ENCODE results near the gene GDF15.
A peak's percentile ranks its signal among the peaks of the same experiment; 100 is the strongest.

The GDF15 gene

DNA sequence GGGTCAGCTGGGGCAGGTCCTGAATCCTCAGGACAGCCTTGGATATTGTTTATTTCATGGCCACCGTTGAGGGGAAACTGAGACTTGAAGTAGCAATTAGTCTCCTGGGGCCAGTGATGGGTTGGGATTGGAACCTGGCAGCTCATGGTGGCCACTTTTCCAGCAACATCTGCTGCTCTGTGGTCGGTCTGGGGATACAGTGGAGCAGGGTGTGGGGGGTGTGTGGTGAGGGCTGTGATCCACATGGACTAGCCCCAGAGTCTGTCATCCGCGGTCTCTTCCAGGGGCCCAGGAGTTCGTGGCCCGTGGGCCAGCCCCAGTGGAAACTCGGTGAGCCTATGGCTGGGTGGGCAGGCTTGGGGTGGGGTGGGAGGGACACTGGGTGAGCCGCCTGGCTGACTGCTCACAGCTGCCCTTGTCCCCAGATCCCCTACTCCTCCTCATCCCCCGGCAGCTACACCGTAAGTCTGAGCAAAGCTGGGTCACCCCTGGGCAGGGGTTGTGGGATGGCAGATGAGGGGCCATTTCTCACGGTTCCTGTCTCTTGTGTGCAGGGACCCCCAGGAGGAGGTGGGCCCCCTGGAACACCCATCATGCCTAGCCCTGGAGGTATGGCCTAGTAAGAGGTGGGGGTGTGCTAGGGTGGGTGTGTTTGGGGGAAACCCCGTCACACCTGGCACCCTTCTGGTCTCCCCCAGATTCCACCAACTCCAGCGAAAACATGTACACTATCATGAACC is 46.5 kb downstream of the GDF15 start:
- Histone ChIP-seq H2AFZ (ENCODE audit: low read length) (no peak overlapping the region), H3K9me2 (replicated peaks; ENCODE audit: insufficient read depth, low read length) (no peaks in the 10 kb centered on the region), H3K4me2 (ENCODE audit: low read depth, low read length) (peak overlapping the region; percentile 47; the same call in 1 of the 2 replicates), H3K4me3 (ENCODE audit: low read length) (no peak overlapping the region), H3K27me3 (replicated peaks; ENCODE audit: insufficient read depth, low read length) (peaks cover 16% of the 10 kb centered on the region; the same call in 1 of the 2 replicates), H3K79me2 (ENCODE audit: low read length) (no peaks in the 10 kb centered on the region), H3K9ac (ENCODE audit: low read length) (no peak overlapping the region), H3K9me3 (replicated peaks; ENCODE audit: insufficient read depth, low read length) (no peaks in the 10 kb centered on the region), H3K27ac (ENCODE audit: low read length) (no peak overlapping the region), H3K36me3 (replicated peaks; ENCODE audit: insufficient read depth, low read length) (no peaks in the 10 kb centered on the region), H3K4me1 (ENCODE audit: low read length) (peaks cover 4% of the 10 kb centered on the region; the same call in 1 of the 2 replicates), H4K20me1 (ENCODE audit: insufficient read depth, low read length) (no peaks in the 10 kb centered on the region), H3F3A (ENCODE audit: insufficient read depth, low read length) (no peaks in the 10 kb centered on the region)
- TF ChIP-seq, protein P1, sequence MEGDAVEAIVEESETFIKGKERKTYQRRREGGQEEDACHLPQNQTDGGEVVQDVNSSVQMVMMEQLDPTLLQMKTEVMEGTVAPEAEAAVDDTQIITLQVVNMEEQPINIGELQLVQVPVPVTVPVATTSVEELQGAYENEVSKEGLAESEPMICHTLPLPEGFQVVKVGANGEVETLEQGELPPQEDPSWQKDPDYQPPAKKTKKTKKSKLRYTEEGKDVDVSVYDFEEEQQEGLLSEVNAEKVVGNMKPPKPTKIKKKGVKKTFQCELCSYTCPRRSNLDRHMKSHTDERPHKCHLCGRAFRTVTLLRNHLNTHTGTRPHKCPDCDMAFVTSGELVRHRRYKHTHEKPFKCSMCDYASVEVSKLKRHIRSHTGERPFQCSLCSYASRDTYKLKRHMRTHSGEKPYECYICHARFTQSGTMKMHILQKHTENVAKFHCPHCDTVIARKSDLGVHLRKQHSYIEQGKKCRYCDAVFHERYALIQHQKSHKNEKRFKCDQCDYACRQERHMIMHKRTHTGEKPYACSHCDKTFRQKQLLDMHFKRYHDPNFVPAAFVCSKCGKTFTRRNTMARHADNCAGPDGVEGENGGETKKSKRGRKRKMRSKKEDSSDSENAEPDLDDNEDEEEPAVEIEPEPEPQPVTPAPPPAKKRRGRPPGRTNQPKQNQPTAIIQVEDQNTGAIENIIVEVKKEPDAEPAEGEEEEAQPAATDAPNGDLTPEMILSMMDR (IDR thresholded peaks at IDR 0.05; ENCODE audit: low read length), result no peak
- no peak for TF ChIP-seq EZH2phosphoT487 (IDR thresholded peaks at IDR 0.05; ENCODE audit: low read length)
- no peak for TF ChIP-seq EZH2 (optimal IDR thresholded peaks at IDR 0.05; ENCODE audit: low read depth, low read length)
- no peak for DNase-seq

DNA sequence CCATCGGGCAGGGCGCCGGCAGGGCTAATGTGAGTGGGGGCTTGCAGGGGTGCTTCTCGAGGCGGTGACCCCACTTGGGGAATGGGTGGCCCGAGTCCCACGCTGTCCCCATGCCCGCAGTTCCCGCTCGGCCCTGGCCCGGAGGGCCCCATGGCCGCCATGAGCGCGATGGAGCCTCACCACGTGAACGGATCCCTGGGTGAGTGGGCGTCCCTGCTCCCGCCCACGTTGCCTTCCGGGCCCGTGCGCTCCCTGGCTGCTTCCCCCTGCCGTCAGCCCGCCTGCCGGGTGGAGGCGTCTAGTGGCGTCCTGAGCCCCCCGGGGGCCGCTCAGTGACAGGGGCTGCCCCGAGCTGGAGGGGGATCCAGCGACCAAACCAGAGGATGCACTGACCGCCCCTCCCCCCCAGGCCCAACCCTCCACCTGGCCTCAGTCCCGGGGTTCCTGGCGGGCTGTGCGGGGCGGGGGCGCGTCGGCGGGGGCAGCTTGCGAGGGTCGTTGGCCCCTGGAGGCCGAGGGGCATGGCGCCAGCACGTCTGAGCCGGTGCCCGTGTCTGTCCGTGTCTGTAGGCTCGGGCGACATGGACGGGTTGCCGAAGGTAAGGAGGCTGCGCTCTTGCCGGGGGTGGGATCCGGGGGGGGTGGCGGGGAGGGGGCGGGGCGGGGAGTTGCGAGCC is 47.2 kb downstream of the GDF15 start:
- Histone ChIP-seq H4K20me1 (ENCODE audit: insufficient read depth, low read length) (no peaks in the 10 kb centered on the region), H3K4me3 (ENCODE audit: low read length) (no peak overlapping the region; the same call in 1 of the 2 replicates), H3K9me2 (replicated peaks; ENCODE audit: insufficient read depth, low read length) (no peaks in the 10 kb centered on the region), H3K79me2 (ENCODE audit: low read length) (no peaks in the 10 kb centered on the region), H3K9ac (ENCODE audit: low read length) (no peak overlapping the region), H3K4me2 (ENCODE audit: low read depth, low read length) (peak overlapping the region; percentile 47; the same call in 1 of the 2 replicates), H3K9me3 (replicated peaks; ENCODE audit: insufficient read depth, low read length) (no peaks in the 10 kb centered on the region), H2AFZ (ENCODE audit: low read length) (no peak overlapping the region), H3F3A (ENCODE audit: insufficient read depth, low read length) (no peaks in the 10 kb centered on the region), H3K36me3 (replicated peaks; ENCODE audit: insufficient read depth, low read length) (no peaks in the 10 kb centered on the region), H3K27ac (ENCODE audit: low read length) (no peak overlapping the region), H3K4me1 (ENCODE audit: low read length) (peaks cover 4% of the 10 kb centered on the region; the same call in 1 of the 2 replicates), H3K27me3 (replicated peaks; ENCODE audit: insufficient read depth, low read length) (peaks cover 16% of the 10 kb centered on the region; the same call in 1 of the 2 replicates)
- DNase-seq, result no peak
- TF ChIP-seq EZH2 (optimal IDR thresholded peaks at IDR 0.05; ENCODE audit: low read depth, low read length), result no peak
- TF ChIP-seq EZH2phosphoT487 (IDR thresholded peaks at IDR 0.05; ENCODE audit: low read length), result no peak
- TF ChIP-seq, protein P1 (IDR thresholded peaks at IDR 0.05; ENCODE audit: low read length), result no peak

DNA sequence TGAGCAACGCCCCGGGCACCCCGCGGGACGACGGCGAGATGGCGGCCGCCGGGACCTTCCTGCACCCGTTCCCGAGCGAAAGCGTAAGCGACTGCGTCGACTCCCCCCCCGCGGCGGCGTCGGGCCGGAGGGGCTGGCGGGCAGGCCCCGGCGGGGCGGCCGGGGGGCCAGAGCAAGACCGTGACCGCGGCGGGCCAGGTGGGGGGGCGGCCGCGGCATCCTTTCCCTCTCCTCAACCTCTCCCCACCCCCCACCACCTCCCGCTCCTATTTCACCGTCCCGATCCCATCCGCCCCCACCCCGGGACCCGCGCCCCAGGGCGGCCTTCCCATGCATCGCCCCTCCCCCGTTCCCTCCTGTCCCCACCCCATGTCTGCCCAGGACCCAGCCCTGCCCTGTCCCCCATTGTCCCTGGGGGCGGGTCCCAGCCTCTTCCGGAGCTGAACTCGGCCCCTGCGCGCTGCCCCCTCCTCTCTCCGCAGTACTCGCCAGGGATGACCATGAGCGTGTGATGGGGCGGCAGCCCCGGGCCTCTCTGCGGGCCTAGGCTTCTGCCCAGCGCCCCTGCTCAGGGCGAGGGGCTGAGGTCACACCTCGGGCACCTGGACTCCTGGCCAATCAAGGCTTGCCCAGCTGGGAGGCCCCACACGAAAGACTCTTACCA is 47.9 kb downstream of the GDF15 start:
- no peak for DNase-seq

More for the DNA sequence above, 47.9 kb downstream of the GDF15 start:
- Histone ChIP-seq H3K27me3 (replicated peaks; ENCODE audit: insufficient read depth, low read length) (peaks cover 16% of the 10 kb centered on the region; the same call in 1 of the 2 replicates), H4K20me1 (ENCODE audit: insufficient read depth, low read length) (no peaks in the 10 kb centered on the region), H3K36me3 (replicated peaks; ENCODE audit: insufficient read depth, low read length) (no peaks in the 10 kb centered on the region), H3K27ac (ENCODE audit: low read length) (no peak overlapping the region), H3K4me1 (ENCODE audit: low read length) (peaks cover 4% of the 10 kb centered on the region; the same call in 1 of the 2 replicates), H3F3A (ENCODE audit: insufficient read depth, low read length) (no peaks in the 10 kb centered on the region), H3K9ac (ENCODE audit: low read length) (no peak overlapping the region), H3K4me3 (ENCODE audit: low read length) (no peak overlapping the region), H2AFZ (ENCODE audit: low read length) (no peak overlapping the region), H3K79me2 (ENCODE audit: low read length) (no peaks in the 10 kb centered on the region), H3K4me2 (ENCODE audit: low read depth, low read length) (no peak overlapping the region), H3K9me3 (replicated peaks; ENCODE audit: insufficient read depth, low read length) (no peaks in the 10 kb centered on the region), H3K9me2 (replicated peaks; ENCODE audit: insufficient read depth, low read length) (no peaks in the 10 kb centered on the region)
- TF ChIP-seq EZH2phosphoT487 (IDR thresholded peaks at IDR 0.05; ENCODE audit: low read length) (no peak), EZH2 (optimal IDR thresholded peaks at IDR 0.05; ENCODE audit: low read depth, low read length) (no peak)
- TF ChIP-seq, protein P1 (IDR thresholded peaks at IDR 0.05; ENCODE audit: low read length), result no peak

Data from MM.1S (cell line).